HEK293T (cell line): Measurements from ENCODE around the gene SYT7.

ENCODE experiments used
- BHLHE40 ChIP-seq: fragments of 450-650 bp; IDR thresholded peaks from 2 replicates; pipeline ENCODE4 v1.6.1; 2016; ENCODE audit warnings: mild to moderate bottlenecking, moderate library complexity, borderline replicate concordance
- FOXK2 ChIP-seq: fragments of 450-650 bp; IDR thresholded peaks from 2 replicates; pipeline ENCODE4 v1.6.1; 2016; ENCODE audit warnings: mild to moderate bottlenecking
- FOXM1 ChIP-seq: fragments of 450-650 bp; IDR thresholded peaks from 2 replicates; pipeline ENCODE4 v1.6.1; 2017; ENCODE audit warnings: mild to moderate bottlenecking, borderline replicate concordance
- HDGF ChIP-seq: fragments of 450-650 bp; IDR thresholded peaks from 2 replicates; pipeline ENCODE4 v1.6.1; 2017; ENCODE audit warnings: antibody characterized with exemption, borderline replicate concordance
- L3MBTL2 ChIP-seq: fragments of 450-650 bp; conservative IDR thresholded peaks from 2 replicates; pipeline ENCODE4 v1.6.1; 2016; ENCODE audit warnings: mild to moderate bottlenecking
- SP1 ChIP-seq: fragments of 450-650 bp; IDR thresholded peaks from 2 replicates; pipeline ENCODE4 v1.6.1; 2017
- SUZ12 ChIP-seq: fragments of 450-650 bp; IDR thresholded peaks from 2 replicates; pipeline ENCODE4 v1.6.1; 2016; ENCODE audit warnings: mild to moderate bottlenecking
- TARDBP ChIP-seq: fragments of 450-650 bp; IDR thresholded peaks from 2 replicates; pipeline ENCODE4 v1.6.1; 2016
- ZNF384 ChIP-seq: fragments of 450-650 bp; IDR thresholded peaks from 2 replicates; pipeline ENCODE4 v1.6.1; 2016

GRCh38 chr11:61618978-61619377 lies 38.1 kb upstream of the SYT7 start:
- TF ChIP-seq FOXK2 = no peak
- no peak for TF ChIP-seq HDGF
- no peak for TF ChIP-seq SUZ12
- no peak for TF ChIP-seq SP1
- no peak for TF ChIP-seq TARDBP
- no peak for TF ChIP-seq BHLHE40
- TF ChIP-seq ZNF384 = no peak
- TF ChIP-seq FOXM1 = no peak
- TF ChIP-seq L3MBTL2 = no peak
